ENCODE data around the gene RAB1B.

- TF ChIP-seq CTCF (IDR thresholded peaks at IDR 0.05) (no peak), POLR2A (IDR thresholded peaks at IDR 0.05) (no peak)
Measured at GRCh38 chr11:66265531-66266377, 2.7 kb upstream of the RAB1B start.
